Transverse colon (tissue), 4 donors: Measurements from ENCODE around the gene LRP1B.
"Not testable (repeated sequence)": the region's sequence is repeated elsewhere in the genome, so short reads cannot be mapped to it uniquely, and the experiment has no call there.

ENCODE experiments used
- POLR2AphosphoS5 ChIP-seq, 3 donors: sonication (generic); formaldehyde crosslinking; IDR thresholded peaks; one replicate each; pipeline ENCODE4 v1.6.1; 2016; ENCODE audit warnings: antibody characterized with exemption in 3 of 3
- TF ChIP-seq, protein P1 (sequence below), 5 experiments: fragments of 200-600 bp in 3 of 5; fragments of 450-650 bp in 2 of 5; sonication (generic) in 3 of 5; IDR thresholded peaks; 1 replicate in 2 of 5; 2 replicates in 3 of 5; pipeline ENCODE4 v1.5.1; 2016 to 2017; ENCODE audit warnings: antibody characterized with exemption in 5 of 5, inconsistent platforms in 3 of 5, mild to moderate bottlenecking in 2 of 5, moderate library complexity in 1 of 5

DNA sequence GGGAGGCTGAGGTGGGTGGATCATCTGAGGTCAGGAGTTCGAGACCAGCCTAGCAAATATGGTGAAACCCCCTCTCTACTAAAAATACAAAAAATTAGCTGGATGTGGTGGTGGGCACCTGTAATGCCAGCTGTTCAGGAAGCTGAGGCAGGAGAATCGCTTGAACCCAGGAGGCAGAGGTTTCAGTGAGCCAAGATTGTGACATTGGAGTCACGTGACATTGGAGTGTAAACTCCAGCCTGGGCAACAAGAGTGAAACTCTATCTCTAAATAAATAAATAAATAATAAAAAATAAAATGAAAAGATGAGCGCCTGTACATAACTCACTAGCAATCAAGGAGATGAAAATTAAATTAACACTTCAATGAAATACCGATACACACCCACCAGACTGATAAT lies 1853.5 kb downstream of the LRP1B start:
- TF ChIP-seq, protein P1, sequence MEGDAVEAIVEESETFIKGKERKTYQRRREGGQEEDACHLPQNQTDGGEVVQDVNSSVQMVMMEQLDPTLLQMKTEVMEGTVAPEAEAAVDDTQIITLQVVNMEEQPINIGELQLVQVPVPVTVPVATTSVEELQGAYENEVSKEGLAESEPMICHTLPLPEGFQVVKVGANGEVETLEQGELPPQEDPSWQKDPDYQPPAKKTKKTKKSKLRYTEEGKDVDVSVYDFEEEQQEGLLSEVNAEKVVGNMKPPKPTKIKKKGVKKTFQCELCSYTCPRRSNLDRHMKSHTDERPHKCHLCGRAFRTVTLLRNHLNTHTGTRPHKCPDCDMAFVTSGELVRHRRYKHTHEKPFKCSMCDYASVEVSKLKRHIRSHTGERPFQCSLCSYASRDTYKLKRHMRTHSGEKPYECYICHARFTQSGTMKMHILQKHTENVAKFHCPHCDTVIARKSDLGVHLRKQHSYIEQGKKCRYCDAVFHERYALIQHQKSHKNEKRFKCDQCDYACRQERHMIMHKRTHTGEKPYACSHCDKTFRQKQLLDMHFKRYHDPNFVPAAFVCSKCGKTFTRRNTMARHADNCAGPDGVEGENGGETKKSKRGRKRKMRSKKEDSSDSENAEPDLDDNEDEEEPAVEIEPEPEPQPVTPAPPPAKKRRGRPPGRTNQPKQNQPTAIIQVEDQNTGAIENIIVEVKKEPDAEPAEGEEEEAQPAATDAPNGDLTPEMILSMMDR (IDR thresholded peaks at IDR 0.05): not testable (repeated sequence)
- not testable (repeated sequence) for TF ChIP-seq POLR2AphosphoS5 (IDR thresholded peaks at IDR 0.05)
